ENCODE data around the gene MIXL1.
A peak's percentile ranks its signal among the peaks of the same experiment; 100 is the strongest.
"Not testable (repeated sequence)": the region's sequence is repeated elsewhere in the genome, so short reads cannot be mapped to it uniquely, and the experiment has no call there.

The MIXL1 gene

GRCh38 chr1:226250511-226250910 is 27.0 kb downstream of the MIXL1 start:
- DNase-seq (ENCODE audit: extremely low read depth, low read depth) = no peak
- H3K4me3 ChIP-seq (replicated peaks; ENCODE audit: low read depth, low read length) = no peak overlapping the region
- TF ChIP-seq, protein P1, sequence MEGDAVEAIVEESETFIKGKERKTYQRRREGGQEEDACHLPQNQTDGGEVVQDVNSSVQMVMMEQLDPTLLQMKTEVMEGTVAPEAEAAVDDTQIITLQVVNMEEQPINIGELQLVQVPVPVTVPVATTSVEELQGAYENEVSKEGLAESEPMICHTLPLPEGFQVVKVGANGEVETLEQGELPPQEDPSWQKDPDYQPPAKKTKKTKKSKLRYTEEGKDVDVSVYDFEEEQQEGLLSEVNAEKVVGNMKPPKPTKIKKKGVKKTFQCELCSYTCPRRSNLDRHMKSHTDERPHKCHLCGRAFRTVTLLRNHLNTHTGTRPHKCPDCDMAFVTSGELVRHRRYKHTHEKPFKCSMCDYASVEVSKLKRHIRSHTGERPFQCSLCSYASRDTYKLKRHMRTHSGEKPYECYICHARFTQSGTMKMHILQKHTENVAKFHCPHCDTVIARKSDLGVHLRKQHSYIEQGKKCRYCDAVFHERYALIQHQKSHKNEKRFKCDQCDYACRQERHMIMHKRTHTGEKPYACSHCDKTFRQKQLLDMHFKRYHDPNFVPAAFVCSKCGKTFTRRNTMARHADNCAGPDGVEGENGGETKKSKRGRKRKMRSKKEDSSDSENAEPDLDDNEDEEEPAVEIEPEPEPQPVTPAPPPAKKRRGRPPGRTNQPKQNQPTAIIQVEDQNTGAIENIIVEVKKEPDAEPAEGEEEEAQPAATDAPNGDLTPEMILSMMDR (IDR thresholded peaks at IDR 0.05; ENCODE audit: low read depth, low read length, missing control alignments) = no peak

GRCh38 chr1:226252841-226253240 is 29.4 kb downstream of the MIXL1 start:
- DNase-seq (ENCODE audit: extremely low read depth, low read depth); H3K4me3 ChIP-seq (replicated peaks; ENCODE audit: low read depth, low read length): not testable (repeated sequence)

DNA sequence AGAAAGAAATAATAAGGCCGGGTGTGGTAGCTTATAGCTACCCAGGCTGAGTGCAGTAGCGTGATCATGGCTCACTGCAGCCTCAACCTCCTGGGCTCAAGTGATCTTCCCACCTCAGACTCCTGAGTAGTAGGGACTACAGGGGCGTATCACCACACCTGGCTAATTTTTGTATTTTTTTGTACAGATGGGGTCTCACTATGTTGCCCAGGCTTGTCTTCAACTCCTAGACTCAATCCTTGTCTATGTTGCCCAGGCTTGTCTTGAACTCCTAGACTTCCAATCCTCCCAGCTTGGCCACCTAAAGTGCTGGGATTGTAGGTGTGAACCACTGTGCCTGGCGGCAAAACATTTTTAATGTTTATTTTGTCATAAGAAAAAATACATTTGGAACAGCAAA is 30.5 kb downstream of the MIXL1 start:
- H3K4me3 ChIP-seq (replicated peaks; ENCODE audit: low read depth, low read length) = no peak overlapping the region
- no peak for DNase-seq (ENCODE audit: extremely low read depth, low read depth)
- TF ChIP-seq, protein P1 (IDR thresholded peaks at IDR 0.05; ENCODE audit: low read depth, low read length, missing control alignments) = no peak

GRCh38 chr1:226255380-226255779 is 31.9 kb downstream of the MIXL1 start:
- DNase-seq (ENCODE audit: extremely low read depth, low read depth) = no peak
- TF ChIP-seq, protein P1 (IDR thresholded peaks at IDR 0.05; ENCODE audit: low read depth, low read length, missing control alignments) = no peak
- no peak overlapping the region for H3K4me3 ChIP-seq (replicated peaks; ENCODE audit: low read depth, low read length)

DNA sequence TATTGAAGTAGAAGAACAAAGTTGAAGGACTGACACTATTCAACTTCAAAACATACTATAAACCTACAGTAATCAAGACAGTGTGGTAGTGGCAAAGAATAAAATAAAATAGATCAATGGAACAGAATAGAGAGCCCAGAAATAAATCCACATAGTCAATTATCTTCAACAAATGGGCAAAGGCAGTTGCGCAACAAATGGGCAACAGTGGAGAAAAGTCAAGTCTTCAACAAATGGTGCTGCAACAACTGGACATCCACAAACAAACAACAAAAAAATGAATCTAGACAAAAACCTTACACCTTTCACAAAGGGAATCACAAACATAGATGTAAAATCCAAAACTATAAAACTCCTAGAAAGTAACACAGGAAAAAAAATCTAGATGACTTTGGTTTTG is 38.4 kb downstream of the MIXL1 start:
- no peak for DNase-seq (ENCODE audit: extremely low read depth, low read depth)
- TF ChIP-seq, protein P1 (IDR thresholded peaks at IDR 0.05; ENCODE audit: low read depth, low read length, missing control alignments) = no peak
- no peak overlapping the region for H3K4me3 ChIP-seq (replicated peaks; ENCODE audit: low read depth, low read length)

DNA sequence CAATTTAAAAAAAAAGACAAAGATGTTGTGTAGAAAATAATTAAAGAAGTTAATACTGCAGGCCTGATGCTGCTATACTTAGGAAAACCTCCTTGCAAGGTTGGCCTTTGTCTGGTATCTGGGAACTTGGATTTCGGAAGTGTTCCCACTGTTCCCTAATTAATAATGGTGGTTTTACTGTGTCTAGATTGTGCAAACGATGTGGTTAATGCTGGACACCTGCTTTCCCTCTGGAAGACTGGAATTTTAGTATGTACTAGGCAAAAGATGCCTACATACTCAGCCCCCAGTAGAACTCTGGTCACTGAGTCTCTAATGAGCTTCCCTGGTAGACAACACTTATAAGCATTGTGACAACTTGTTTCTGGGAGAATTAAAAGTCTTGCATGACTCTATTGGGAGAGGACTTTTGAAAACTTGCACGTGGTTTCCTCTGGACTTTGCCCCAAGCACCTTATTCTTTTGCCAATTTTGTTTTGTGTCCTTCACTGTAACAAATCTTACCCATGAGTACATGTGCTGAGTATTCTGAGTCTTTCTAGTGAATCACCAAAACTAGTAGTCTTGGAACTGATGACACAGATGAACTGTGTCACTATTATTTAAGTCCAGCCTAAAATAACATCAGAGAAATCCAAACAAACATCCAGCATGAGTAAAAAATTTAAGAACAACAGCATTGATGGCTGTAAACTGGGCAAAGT is 45.1 kb downstream of the MIXL1 start:
- TF ChIP-seq, protein P1 (IDR thresholded peaks at IDR 0.05; ENCODE audit: low read depth, low read length, missing control alignments) = no peak
- H3K4me3 ChIP-seq (replicated peaks; ENCODE audit: low read depth, low read length) = no peak overlapping the region
- DNase-seq (ENCODE audit: extremely low read depth, low read depth) = no peak

DNA sequence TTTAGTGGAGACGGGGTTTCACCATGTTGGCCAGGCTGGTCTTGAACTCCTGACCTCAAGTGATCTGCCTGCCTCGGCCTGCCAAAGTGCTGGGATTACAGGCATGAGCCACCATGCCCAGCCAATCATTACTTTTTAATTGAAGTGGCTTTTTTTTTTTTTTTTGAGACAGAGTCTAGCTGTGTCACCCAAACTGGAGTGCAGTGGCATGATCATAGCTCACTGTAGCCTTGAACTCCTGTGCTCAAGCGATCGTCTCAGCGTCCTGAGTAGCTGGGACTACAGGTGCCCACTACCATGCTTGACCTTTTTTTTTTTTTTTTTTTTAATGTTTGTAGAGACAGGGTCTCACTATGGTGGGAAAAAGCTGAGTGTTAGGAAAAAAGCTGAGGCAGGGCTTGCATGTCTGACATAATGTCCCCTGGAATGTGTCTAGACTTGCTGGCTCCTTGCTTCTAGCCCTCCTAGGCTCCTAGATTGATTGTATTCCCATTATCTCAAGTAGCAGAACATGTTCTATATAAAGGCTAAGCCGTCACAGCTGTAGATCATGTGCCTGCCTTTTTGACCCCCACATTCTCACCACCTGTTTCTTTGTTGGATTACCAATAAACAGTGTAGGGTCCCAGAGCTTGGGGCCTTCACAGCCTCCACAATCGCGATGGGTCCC is 48.9 kb downstream of the MIXL1 start:
- peak; percentile 2 for DNase-seq (ENCODE audit: extremely low read depth, low read depth)
- not testable (repeated sequence) for H3K4me3 ChIP-seq (replicated peaks; ENCODE audit: low read depth, low read length)

- DNase-seq (ENCODE audit: extremely low read depth, low read depth) = no peak
- no peak overlapping the region for H3K4me3 ChIP-seq (replicated peaks; ENCODE audit: low read depth, low read length)
- TF ChIP-seq, protein P1 (IDR thresholded peaks at IDR 0.05; ENCODE audit: low read depth, low read length, missing control alignments) = no peak
Observed at GRCh38 chr1:226274138-226274537, 50.7 kb downstream of the MIXL1 start.
